DMS 273 treated with DMSO at 0.1 percent for 48 hours (cell line): ENCODE results near the gene FAM181B.

Experiments used
- DNase-seq: peaks from one replicate; lab custom pipeline; 2025; lab: John Stamatoyannopoulos, UW

The FAM181B gene

GRCh38 chr11:82683029-82683428 lies 50.6 kb downstream of the FAM181B start:
- DNase-seq, result no peak

GRCh38 chr11:82682003-82682751 lies 51.5 kb downstream of the FAM181B start:
- no peak for DNase-seq

GRCh38 chr11:82680252-82680651 lies 53.4 kb downstream of the FAM181B start:
- DNase-seq, result no peak
